GM19452 (cell line): ENCODE results near the gene STX16.

Source experiments
- ATAC-seq: cut with Tn5 transposase; IDR thresholded peaks from one replicate; pipeline ENCODE4 v1.9.1; 2021; ENCODE audit not compliant: unreplicated experiment

The STX16 gene, protein sequence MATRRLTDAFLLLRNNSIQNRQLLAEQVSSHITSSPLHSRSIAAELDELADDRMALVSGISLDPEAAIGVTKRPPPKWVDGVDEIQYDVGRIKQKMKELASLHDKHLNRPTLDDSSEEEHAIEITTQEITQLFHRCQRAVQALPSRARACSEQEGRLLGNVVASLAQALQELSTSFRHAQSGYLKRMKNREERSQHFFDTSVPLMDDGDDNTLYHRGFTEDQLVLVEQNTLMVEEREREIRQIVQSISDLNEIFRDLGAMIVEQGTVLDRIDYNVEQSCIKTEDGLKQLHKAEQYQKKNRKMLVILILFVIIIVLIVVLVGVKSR

DNA sequence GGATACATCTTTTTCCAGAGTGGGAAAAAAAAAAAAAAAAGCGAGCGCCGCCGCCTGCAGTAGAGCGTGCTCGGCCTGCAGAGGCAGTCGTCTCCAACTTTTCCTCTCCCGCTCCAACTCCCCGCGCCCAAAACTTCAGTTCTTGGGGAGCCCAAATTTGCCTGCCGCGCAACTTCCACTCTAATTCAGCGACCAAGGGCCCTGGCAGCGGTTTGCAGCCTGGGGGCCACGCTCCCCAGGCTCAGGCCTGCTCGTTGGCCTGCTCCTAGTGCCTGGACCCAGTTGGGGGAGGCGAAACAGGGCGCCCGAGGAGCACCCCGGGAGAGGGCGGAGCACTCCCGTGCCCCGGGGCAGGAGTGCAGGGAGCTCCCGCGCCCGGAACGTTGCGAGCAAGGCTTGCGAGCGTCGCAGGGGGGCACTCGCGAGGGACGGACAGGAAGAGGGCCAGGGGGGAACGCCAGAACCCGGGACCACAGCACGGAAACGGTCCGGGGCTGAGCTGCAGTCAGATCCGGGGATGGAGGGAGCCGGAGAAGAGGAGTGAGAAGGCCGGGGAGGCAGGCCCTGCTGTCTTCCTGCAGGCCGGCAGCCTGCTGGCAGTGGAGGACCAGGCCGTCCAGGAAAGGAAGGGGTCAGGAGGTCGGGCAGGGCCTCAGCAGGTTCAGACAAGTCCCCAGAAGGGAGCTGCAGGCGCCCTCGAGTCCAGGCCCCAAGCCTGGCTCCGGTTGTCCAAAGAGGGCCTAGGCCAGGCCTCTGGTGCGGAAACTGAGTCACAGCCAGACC, at the start of gene STX16:
STX16 (plus strand) TSS at position 508 of the 783 bp plus-strand sequence. CDS start 724 bp downstream, outside the sequence.
- ATAC-seq: peak; percentile 67

DNA sequence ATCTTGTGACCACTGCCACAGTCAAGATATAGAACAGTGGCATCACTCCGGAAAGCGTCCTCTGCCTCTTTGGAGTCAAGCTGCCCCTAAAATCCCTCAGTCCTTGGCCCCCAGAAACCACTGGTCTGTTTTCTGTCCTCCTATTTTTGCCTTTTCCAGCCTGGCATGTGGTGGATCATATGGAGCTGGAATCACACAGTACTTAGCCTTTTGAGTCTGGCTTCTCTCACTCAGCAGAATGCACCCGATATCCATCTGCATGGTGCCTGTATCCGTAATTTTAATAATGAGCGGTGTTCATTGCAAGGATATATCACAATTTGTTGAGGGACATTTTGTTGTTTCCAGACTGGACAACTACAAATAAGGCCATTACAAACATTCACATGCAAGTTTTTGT, 49.0 kb upstream of the STX16 start:
- no peak for ATAC-seq

DNA sequence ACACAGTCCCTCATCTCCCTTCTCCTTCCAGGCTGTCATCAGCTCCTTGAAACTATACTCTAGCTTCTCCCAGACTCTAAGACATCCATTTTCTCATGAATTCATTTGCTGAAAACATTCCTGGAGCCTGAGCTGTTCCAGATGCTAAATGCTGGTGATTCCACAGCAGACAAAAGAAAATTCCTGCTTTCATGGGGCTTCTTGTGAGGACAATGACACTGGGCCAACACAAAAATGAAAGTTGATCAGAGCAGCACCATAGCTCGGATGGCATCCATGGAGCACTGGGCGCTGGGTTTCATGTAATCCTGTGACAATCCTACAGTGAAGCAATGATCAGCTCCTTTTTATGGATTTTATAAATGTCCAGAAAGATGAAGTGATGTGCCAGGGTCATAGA, 47.4 kb upstream of the STX16 start:
- ATAC-seq: no peak

DNA sequence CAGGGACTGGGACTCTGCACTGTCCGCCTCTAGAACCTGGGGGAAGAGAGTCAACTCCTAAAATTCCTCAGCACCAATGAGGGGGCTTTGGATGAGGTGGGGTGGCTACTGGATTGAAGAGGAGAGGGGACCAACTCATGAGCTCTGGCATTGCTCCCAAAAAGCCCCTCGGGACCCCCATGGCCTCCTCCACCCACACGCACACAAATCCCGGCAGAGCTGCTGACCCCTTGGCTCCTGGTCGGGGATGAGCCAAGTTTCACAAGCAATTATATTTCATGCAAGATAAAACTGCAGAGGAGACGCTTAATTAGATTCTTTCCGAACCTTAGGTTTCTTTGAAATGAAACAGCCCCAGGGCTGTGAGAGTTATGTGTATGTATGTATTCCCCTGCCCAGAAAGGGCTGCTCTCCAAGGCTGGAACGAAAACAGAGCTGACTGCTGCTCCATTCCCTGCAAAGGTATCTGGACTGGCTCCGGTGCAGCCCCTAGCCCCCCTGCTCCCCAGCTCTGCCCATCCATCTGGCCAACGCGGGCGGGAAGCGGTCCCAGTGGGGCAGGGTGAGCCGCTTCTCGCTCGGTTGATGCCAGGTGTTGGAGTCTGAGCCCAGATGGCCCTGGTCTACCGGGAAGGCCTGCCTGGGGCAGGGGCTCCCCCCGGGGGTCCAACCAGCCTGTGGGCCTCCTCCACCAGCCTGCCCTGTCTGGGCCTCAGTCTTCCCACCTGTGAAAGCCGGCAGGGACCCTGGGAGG, 46.8 kb upstream of the STX16 start:
- no peak for ATAC-seq

DNA sequence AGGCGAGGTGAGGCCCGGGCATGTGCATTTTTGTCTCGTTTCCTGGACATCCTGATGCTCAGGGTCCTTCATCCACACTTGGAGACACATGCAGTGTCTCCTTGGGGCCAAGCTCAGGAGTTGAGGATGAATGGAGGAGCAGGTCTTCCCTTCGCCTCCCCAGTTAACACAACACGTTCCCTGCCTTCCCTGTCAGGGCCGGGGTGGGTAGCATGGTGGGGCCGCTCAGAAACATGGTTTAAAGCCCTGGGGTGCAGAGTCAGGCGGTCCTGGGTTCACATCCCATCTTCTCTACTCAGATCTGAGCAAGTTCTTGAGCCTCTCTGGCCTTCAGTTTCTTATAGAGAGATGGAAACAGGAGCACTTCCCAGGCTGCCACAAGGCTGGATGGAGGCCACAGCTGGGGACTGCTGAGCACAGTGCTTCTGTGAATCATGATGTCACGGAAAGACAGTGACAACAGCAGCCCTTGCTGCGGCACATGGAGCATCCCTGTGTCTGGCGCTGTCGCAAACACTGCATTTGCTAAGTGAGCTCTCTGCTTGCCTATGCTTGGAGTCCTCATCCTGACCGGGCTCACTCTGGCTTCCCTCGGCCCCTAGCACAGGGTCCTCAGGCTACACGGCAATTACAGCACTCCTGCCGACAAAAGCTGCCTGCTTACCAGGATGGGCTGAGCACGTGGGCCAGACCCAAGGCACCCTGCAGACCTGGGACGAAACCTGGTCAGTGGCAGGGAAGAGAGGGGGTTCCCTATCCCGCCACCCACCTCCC, 45.6 kb upstream of the STX16 start:
- ATAC-seq: no peak

DNA sequence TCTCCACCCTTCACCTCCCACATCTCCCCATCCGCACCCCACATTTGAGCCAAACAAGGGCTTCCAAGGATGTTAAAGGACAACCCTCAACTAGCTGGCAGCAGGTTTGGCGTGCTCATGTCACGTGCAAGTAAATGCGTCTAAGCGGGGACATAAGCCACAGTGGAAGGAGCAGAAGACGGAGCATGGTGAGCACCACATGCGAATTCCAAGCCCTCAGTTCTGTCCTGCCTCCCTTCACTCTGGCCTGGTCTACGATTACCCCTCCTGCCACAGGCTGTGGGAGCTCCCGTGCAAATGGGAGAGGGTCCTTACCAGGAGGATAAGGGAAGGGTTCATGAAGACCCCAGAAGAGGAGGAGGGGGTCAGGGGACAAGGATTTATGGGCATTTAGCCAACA, 44.9 kb upstream of the STX16 start:
- ATAC-seq: no peak

DNA sequence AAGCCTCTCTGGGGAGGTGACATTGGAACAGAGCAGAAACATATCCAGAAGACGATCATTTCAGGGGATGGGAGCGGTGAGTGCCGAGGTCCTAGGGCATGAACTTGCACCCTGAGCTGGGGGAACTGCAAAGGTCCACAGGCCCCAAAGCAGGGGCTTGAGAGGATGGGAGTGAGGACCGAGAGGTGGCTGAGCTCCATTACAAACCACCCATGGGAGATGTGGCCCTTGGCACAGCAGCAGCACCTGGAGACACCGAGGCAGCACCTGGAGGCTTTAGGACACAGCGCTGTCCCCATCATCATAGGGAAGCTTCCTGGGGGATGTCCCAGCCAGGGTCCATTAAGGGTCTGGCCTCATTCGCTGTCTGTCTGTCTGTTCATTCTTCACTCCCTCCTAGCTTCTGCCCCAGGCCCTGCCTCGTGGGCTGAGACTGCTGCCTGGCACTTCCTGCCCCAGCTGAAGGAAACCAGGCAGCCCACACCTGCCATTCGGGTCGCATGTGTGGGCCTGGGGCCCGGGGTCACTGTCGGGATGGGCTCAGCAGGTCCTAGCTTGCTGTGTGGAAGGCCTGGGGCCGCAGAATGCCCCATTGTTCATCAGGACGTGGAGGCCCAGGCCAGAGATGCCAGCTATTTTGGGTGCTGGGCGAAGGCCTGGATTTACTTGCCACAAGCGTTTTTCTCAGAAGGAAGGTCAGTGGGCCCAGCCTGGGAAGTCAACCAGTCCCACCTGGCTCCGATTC, 42.8 kb upstream of the STX16 start:
- no peak for ATAC-seq

DNA sequence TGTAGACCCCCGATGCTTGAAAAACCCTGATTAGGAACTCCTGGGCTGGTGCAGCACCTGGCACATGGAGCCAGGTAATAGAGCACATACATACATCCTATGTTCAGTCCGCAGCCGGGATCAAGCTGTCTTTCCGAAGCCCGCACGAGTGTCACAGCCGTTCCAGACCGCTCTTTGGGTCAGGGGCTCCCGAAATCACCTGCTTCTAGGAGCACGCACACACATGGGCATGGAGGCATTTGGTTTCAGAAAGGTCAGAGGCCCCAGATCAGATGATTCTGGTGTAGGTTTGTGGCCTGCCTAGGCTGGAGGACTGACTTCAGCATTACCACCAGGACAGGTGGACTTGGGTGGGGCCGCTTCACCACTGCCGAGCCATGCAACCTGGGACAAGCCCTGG, 42.1 kb upstream of the STX16 start:
- ATAC-seq: no peak

DNA sequence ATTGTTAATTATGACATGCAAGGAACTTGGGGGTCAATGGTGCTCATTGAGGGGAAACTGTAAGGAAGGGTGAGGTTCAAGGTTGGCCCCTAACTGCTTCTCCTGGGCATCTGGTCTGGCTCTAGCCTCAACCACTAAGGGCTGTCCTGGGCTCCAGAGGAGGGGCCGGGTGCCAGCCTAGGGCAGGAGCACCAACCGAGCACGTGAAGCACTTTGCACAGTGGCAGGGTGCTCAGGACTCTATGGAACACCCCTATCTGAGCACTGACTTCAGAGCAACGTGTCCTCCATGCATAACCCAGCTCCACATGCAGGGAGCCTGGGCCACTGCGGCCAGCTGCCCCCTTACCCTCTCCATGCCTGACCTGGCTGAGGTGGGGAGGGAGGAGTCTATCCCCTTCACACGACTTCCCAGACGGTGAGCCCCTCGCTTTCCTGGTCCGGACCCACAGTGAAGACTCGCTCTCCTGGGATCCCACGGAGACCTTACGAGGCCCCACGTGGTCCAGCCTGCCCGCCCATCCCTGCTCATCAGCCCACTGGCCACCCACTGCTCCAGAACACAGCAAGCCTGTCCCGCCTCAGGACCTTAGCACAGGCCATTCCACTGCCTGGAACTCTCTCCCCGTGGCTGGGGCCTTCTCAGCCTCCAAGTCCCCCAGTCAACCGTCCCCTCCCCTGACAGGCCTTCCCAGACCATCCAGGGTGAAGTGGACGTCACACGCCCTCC, 40.8 kb upstream of the STX16 start:
- no peak for ATAC-seq

DNA sequence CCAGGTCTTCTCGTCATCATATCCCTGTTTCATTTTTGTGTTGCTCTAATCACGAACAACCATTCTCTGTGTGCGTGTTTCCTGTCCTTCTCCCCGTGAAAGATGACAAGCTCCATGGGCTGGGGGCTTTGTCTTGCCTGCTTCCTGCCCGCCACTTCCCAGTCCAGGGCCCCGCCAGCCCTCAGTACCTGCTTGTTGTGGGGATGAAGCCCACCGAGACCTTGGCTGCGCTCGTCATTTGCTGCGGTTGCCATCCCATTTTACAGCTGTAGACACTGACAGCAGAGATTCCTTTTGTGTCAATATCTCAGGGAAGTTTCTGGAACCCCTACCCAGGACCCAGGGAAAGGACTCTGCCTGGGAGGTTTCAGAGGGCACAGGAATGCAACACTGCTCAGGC, 40.3 kb upstream of the STX16 start:
- no peak for ATAC-seq

DNA sequence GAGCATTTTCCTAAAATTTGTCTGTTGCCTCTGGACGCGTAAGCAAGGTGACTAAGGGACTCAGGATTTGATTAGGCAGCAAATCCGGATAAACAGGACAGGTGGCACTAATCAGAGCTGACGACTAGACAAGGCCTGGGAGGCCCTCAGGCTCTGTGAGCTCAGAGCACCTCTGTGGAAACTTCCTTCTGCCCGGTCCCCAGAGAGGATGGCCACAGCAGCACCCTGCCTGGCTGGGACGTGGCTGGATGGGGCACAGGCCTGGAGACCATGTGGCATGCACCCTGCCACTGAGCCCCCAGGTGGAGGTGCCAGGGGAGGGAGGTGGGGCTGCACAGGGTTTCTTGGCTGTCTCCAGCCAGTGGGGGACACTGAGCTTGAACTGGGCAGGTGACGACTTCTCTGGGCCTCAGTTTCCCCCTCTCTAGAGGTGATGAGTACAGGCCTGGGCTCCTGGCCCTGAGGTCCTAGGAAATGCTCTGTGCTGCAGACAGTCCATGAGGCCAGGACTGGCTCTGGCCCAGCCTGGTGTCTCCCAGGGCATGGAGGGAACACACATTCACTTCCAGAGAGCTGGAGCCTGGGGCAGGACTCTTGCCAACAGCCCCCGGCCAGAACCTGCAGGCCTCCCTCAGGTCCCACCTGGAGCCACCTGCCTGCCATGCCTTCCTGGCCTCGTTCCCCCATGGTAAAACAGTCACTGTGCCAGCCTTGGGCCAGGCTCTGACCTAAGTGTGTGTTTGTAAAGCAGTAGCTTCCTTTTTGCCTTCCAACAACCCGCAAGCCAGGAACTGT, 39.6 kb upstream of the STX16 start:
- no peak for ATAC-seq

DNA sequence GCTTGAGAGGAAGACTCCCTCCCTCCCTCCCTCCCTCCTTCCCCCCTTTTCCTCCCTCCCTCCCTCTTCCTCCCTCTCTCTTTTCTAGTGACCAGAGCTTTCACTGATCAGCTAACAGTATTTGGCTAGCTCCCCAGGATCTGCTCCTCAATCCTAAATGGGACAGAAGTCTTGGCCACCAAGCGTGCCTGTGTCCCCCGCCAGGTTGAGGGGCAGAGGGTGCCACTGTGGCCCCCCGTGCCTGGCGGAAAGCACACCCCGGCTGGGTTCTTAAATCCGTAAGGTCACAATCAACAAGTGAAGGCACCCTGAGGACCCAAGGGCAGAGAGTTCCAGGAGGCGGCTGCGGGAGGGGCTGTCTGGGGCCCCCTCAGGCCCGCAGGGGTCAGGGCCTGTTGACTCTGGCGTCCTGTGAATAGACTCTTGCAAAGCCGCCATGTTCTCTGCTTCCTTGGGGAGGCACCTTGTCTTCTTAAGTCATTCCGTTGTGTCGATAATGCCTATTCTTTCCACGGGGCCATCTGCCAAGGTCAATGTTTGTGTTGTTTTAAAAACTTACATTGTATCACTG, 38.9 kb upstream of the STX16 start:
- no peak for ATAC-seq

DNA sequence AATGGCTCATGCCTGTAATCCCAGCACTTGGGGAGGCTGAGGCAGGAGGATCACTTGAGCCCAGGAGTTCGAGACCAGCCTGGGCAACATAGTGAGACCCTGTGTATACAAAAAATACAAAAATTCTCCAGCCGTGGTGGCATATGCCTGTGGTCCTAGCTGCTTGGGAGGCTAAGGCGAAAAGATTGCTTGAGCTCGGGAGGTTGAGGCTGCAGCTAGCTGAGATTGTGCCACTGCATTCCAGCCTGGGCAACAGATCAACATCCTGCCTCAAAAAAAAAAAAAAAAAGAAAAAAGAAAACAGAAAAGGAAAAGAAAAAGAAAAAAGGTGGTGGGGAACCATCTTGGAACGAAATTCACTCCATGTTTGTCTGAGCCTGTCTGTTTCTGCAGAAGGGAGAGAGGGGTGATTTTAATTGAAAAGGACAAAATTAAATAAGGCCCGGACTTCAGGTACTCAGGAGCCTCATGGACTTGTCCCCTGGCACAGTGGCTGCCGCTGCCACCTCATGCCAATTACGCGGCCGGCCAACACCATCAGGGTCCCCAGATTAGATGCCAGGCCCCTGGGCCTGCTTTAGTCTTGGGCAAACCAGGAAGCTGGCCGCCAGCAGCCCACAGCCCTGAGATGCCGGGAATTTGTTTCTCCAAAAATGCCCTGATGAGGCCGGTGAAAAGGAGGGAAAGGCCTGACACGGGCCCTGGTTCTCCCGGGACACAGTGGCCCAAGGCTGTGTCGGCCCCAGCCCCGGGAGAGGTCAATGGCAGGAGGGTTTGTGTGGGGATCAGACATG, 37.8 kb upstream of the STX16 start:
- no peak for ATAC-seq

DNA sequence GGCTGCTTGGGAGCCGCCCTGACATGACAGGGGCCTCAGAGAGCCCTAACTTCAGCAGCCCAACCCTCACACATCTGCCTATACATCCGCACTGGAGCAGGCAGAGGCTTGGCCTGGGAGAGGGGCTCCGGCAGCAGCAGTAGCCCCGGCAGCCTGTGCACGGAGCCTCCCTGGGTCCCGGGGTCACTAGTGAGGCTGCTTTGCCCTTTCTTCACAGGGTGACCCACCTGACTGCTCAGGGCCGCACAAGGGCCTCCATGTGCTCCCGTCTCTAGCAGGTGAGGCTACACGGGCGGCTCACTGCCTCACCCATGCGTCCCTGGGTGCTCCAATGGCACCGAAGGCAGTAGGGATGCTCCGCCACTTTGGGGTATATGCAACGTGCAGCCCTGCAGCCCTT, 36.7 kb upstream of the STX16 start:
- ATAC-seq: no peak

DNA sequence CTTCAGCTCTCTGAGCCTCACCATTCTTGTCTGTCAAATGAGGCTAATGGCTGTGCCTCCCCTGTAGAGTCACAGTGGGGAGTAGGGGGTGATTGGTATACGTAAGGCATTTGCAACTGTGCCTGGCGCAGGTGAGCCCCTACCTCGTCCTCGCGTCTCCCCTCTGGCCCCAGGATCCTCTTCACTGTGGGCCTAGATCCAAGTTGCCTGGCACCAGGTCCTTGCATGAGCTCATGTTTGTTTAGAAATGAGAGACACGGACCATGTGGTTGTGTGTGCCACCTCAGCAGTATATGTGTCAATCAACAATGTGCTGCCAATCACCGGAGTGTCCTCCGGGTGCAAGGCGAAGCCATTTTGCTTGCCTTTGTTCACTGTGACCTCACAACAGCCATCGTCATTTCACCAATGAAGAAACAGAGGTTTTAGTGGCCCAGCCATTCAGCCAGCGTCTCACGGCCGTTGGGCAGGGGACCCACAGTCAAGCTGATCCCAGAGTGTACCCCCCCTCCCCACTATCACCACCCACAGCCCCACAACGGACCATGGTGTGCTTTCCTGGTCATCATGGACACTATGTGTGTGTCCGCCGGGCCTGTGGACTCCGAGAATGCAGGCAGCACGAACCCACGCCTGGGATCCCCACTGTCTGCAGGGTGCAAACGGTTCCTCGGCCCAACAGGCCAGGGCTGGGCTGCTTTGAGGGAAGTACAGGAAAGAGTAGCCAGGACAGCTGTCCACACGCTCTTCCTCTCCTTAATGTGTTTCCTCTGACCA, 35.9 kb upstream of the STX16 start:
- ATAC-seq: no peak

DNA sequence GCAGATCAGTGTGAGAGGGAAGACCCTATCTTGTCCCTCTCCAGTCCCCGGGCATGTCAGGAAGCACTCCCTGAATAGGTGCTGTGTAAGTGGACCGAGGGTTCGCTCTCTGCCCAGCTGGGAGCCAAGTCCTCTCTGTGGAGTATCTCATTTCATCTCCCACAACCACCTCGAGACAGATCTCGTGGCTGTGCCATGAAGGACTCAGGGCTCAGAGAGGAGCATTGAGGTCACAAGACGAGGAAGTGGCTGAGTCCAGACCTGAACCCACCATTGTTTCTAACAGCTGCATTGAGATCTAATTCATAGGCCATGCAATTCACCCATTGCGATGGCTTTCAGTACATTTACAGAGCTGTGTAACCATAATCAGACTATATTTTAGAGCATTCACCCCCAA, 34.7 kb upstream of the STX16 start:
- ATAC-seq: no peak

DNA sequence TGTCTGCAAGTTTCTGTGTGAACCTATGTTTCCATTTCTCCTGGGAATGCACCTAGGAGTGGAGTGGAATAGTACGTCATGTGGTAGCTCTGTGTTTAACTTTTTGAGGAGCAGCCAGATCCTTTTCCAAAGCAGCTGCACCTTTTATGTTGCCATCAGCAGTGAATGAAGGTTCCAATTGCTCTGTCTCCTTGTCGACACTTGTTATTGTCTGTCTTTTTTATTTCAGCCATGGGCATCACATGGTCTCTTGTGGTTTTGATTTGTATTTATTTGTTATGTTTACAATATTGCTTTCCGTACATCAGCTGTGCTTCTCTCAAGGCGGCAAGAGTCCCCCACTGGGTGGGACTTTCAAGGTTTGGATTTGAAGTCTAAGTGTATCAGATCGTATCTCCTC, 33.9 kb upstream of the STX16 start:
- no peak for ATAC-seq
